ENCODE data around the gene PRDM1. TPM values are rescaled to one million over a fixed set of nuclear protein-coding genes. Genes with fewer than 3 reads are reported as not detected.

The PRDM1 gene
- total and polyA plus RNA-seq, 2 of the 13 experiments (the other 11 are each of a cell fraction or from before 2014, with no cell fraction given), result 0.13 TPM; not detected in 1

GRCh38 chr6:106117579-106117978 is 31.4 kb downstream of the PRDM1 start:
- Histone ChIP-seq H4K20me1 (ENCODE audit: insufficient read depth, low read length) (no peaks in the 10 kb centered on the region), H3K27me3 (ENCODE audit: control insufficient read depth in 1 of 2, insufficient read depth in 2 of 2, low read length in 2 of 2) (peaks cover 0 to 29% of the 10 kb centered on the region in 2 experiments; a peak in 4 of 5 replicates), H3K9me3 (ENCODE audit: low read length) (no peaks in the 10 kb centered on the region), H3K27ac (ENCODE audit: extremely low read length, insufficient read depth, low read length) (no peak overlapping the region), H3K36me3 (replicated peaks in 1 of 2; ENCODE audit: control insufficient read depth in 1 of 2, insufficient read depth in 2 of 2, low read length in 2 of 2) (no peaks in the 10 kb centered on the region), H3K4me1 (ENCODE audit: insufficient read depth, low read length) (no peaks in the 10 kb centered on the region), H3K4me2 (ENCODE audit: low read depth, low read length) (no peak overlapping the region), H3K4me3 (replicated peaks in 1 of 3; ENCODE audit: insufficient read depth in 1 of 3, low read depth in 2 of 3, low read length in 3 of 3) (no peak overlapping the region), H3K79me2 (ENCODE audit: insufficient read depth, low read length) (no peaks in the 10 kb centered on the region), H3K9ac (ENCODE audit: insufficient read depth, low read depth, low read length) (no peak overlapping the region), H2AFZ (ENCODE audit: low read length) (no peak overlapping the region)
- BruUV-seq (replicated peaks), result no TSS peak
- WGBS (ENCODE audit: low lambda C conversion rate), result 29% methylated on average over 6 of the region's 6 CpGs
- no peak for FAIRE-seq
- no peak for ATAC-seq
- in situ Hi-C loops (cut with HindIII; ENCODE audit: extremely low pct_ligation_motif_present, low pct_unique_long_range_greater_than_20kb) (no loop called here), intact Hi-C loops (cut with micrococcal nuclease; ENCODE audit: unreplicated experiment) (no loop called here)
- no peak for DNase-seq (ENCODE audit: low spot score)
- ChIA-PET CTCF (ENCODE audit: low intra/inter-chr PET ratio, low total read pairs) (interaction anchor here (0.5 kb wide), 1 partner anchor 102 kb away, joined by 3 read pairs; no protein-coding TSS in a partner anchor), POLR2A (no interaction called here)
- TF ChIP-seq ZBTB3 (CRISPR knock-in tag; IDR thresholded peaks at IDR 0.05; ENCODE audit: borderline replicate concordance, low read depth), result no peak
- no peak for TF ChIP-seq ZFP90 (CRISPR knock-in tag; IDR thresholded peaks at IDR 0.05; ENCODE audit: borderline replicate concordance)
- no peak for TF ChIP-seq SRY (CRISPR knock-in tag; IDR thresholded peaks at IDR 0.05)
- TF ChIP-seq HOXA7 (CRISPR knock-in tag; IDR thresholded peaks at IDR 0.05), result no peak
- no peak for TF ChIP-seq MXI1 (IDR thresholded peaks at IDR 0.05; ENCODE audit: borderline replicate concordance, low read depth, low read length)
- no peak for TF ChIP-seq KAT2B (IDR thresholded peaks at IDR 0.05; ENCODE audit: borderline replicate concordance, low read depth, low read length)
- no peak for TF ChIP-seq SRF (IDR thresholded peaks at IDR 0.05; ENCODE audit: low read depth, low read length)
- no peak for TF ChIP-seq RFX1 (IDR thresholded peaks at IDR 0.05)
- TF ChIP-seq PHF21A (CRISPR knock-in tag; IDR thresholded peaks at IDR 0.05), result no peak
- no peak for TF ChIP-seq ZNF503 (CRISPR knock-in tag; IDR thresholded peaks at IDR 0.05)
- no peak for TF ChIP-seq ZFP1 (CRISPR knock-in tag; IDR thresholded peaks at IDR 0.05)
- no peak for TF ChIP-seq ZNF879 (CRISPR knock-in tag; IDR thresholded peaks at IDR 0.05)
